ENCODE results near the gene BCAS4.

The BCAS4 gene

GRCh38 chr20:50806126-50806768 lies 11.4 kb downstream of the BCAS4 start:
- H3K27ac ChIP-seq: no peak overlapping the region
- no peak for TF ChIP-seq CTCF (conservative IDR thresholded peaks at IDR 0.05)

- no peak overlapping the region for H3K27ac ChIP-seq
- TF ChIP-seq CTCF (conservative IDR thresholded peaks at IDR 0.05): no peak
Observed at GRCh38 chr20:50810063-50810462, 15.2 kb downstream of the BCAS4 start.

DNA sequence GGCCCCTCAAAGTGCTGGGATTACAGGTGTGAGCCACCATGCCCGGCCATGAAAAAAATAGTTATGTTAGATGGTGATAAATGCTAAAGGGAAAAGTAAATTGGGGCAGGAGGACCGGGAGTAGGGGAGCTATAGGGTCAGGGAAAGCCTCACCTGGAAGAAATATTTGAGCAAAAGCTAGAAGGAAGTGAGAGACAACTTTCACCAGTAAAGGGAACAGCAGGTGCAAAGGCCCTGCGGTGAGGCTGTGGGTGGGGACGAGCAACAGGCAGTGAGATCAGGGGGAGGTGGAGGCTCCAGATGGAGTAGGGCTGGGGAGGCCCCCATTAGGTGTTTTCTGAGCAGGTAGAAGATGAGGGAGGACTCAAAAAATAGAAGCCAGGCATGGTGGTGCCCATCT lies 16.0 kb downstream of the BCAS4 start:
- TF ChIP-seq CTCF (conservative IDR thresholded peaks at IDR 0.05): no peak
- no peak overlapping the region for H3K27ac ChIP-seq

DNA sequence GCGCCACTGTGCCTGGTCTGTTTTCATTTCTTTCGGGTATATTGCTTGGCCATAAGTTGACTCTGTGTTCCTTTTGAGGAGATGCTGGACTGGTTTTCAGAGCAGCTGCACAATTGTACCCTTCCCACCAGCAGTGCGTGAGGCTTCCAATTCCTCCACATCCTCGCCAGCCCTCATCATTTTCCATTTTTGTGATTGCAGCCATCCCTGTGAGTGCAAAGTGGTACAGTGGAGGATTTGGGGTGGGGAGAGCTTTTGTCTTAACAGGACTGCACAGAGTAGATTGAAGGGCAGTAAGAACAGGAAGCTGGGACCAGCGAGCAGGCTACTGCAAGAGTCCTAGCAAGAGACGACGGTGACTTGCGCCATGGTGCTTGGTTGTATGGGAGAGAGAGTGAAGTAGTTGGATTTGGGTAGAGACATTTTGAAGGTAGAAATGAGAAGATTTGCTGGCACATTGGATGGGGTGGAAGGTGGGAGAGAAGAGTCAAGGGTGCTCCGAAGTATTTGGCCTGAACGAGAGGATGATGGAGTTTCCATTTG lies 18.3 kb downstream of the BCAS4 start:
- H3K27ac ChIP-seq: no peak overlapping the region
- no peak for TF ChIP-seq CTCF (conservative IDR thresholded peaks at IDR 0.05)

GRCh38 chr20:50813801-50814200 lies 18.9 kb downstream of the BCAS4 start:
- no peak for TF ChIP-seq CTCF (conservative IDR thresholded peaks at IDR 0.05)
- no peak overlapping the region for H3K27ac ChIP-seq

DNA sequence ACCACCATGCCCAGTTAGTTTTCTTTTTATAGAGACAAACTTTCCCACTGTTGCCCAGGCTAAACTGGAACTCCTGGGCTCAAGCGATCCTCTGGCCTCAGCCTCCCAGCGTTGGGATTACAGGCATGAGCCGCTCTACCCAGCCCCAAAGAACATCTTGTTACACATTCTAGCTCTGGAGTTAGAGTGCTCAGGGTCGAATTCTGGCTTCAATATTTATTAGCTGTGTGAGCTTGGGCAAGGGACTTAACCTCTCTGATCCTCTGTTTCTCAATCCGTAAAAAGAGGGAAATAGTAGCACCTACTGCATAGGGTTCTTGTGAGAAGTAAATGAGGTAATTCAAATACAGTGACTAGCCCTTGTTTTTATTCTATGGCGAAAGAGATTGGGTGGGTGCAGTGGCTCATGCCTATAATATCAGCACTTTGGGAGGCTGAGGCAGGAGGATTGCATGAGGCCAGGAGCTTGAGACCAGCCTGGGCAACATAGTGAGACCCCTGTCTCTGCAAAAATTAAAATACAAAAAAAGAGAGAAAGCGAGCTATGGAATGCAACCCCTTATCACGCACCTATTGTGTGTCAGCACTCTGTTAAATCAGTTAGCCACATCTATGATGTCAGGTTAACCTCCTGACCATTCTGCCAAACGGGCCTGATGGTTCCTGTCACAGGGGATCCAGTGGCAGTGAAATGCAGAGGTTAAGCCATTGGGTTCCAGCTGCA lies 19.7 kb downstream of the BCAS4 start:
- TF ChIP-seq CTCF (conservative IDR thresholded peaks at IDR 0.05): no peak

DNA sequence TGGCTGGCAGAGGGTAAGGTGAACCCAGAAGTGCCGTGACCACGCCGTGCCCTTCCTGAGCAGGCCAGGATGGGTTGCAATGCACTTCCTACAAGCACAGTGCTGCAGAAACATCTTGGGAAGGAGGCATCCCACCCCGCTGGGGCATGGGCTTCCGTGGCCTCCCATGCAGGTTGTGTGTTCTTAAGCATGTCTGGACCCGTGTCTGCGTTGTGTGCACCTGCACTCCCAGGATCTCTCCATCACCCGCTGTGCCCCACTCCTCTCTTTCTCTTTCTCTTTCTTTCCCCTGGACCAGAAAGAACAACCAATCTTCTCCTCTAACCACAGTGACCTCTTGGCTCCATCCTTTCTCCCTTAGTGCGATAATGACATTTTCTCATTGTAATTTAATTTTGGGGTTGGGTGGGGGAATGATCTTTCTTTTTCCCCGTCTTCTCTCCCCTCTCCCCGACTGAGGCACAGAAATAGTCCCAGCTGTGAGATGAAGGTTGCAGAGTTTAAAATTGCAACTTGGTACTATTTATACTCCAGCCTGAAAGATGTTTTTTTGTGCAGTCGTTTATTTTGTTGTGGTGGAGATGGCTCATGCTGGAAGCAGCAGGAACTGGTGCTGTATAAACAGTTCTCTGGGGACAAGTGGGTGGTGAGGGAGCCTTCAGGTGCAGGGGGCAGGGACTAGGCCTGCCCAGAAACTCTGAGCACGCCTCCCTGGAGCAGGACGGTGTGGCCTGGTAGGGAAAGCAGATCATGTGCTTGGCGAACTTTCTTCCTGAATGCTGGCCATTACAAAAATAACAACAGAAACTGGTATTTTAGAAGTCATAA lies 20.5 kb downstream of the BCAS4 start:
- no peak overlapping the region for H3K27ac ChIP-seq
- no peak for TF ChIP-seq CTCF (conservative IDR thresholded peaks at IDR 0.05)

More for the DNA sequence above, 19.7 kb downstream of the BCAS4 start:
- H3K27ac ChIP-seq: no peak overlapping the region
